PFSK-1 (cell line): Measurements from ENCODE around the gene ZSWIM6.

Experiments used
- FOXP2 ChIP-seq: optimal IDR thresholded peaks from 2 replicates; pipeline ENCODE3; 2011; ENCODE audit warnings: borderline replicate concordance, control low read depth, inconsistent platforms; ENCODE audit not compliant: insufficient read depth; ENCODE audit errors: extremely low read length, extremely low read depth
- POLR2AphosphoS5 ChIP-seq: IDR thresholded peaks from 2 replicates; pipeline ENCODE4 v1.6.1; 2012; ENCODE audit warnings: low read depth, mild to moderate bottlenecking, control low read depth, low read length, moderate library complexity
- SIN3A ChIP-seq: IDR thresholded peaks from 2 replicates; pipeline ENCODE4 v1.6.1; 2012; ENCODE audit warnings: mild to moderate bottlenecking, low read length, moderate library complexity, borderline replicate concordance; ENCODE audit not compliant: insufficient read depth
- TAF1 ChIP-seq: IDR thresholded peaks from 2 replicates; pipeline ENCODE4 v1.6.1; 2012; ENCODE audit warnings: low read length, control low read depth, borderline replicate concordance; ENCODE audit not compliant: insufficient read depth
- TF ChIP-seq, protein P1 (sequence below), 2 experiments: IDR thresholded peaks; 2 replicates each; pipeline versions ENCODE4 v1.6.1 to v1.8.0; 2011 to 2012; ENCODE audit warnings: low read depth in 2 of 2, low read length in 2 of 2, control low read depth in 1 of 2, inconsistent platforms in 1 of 2, mild to moderate bottlenecking in 1 of 2, moderate library complexity in 1 of 2; ENCODE audit not compliant: insufficient read depth in 1 of 2

Gene ZSWIM6

DNA sequence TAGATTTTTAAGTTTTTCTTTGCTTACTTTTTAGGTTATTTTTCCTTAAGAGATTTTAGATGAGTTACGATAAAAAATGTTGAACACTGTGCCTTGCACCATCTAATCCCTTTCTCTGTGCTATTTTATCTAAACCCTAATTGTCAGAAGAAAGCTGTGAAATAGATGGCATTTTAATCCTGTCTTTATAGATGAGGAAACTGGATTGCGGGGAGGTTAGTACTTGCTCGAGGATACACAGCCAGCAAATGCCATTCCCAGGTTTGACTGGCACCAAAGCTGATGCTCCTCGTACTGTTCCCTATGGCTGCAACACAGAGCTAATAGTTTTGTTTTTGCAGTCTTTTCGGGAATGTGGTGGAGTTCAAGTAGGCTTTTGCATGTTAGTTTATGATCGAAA lies 82.7 kb downstream of the ZSWIM6 start:
- TF ChIP-seq FOXP2, result no peak
- TF ChIP-seq, protein P1, sequence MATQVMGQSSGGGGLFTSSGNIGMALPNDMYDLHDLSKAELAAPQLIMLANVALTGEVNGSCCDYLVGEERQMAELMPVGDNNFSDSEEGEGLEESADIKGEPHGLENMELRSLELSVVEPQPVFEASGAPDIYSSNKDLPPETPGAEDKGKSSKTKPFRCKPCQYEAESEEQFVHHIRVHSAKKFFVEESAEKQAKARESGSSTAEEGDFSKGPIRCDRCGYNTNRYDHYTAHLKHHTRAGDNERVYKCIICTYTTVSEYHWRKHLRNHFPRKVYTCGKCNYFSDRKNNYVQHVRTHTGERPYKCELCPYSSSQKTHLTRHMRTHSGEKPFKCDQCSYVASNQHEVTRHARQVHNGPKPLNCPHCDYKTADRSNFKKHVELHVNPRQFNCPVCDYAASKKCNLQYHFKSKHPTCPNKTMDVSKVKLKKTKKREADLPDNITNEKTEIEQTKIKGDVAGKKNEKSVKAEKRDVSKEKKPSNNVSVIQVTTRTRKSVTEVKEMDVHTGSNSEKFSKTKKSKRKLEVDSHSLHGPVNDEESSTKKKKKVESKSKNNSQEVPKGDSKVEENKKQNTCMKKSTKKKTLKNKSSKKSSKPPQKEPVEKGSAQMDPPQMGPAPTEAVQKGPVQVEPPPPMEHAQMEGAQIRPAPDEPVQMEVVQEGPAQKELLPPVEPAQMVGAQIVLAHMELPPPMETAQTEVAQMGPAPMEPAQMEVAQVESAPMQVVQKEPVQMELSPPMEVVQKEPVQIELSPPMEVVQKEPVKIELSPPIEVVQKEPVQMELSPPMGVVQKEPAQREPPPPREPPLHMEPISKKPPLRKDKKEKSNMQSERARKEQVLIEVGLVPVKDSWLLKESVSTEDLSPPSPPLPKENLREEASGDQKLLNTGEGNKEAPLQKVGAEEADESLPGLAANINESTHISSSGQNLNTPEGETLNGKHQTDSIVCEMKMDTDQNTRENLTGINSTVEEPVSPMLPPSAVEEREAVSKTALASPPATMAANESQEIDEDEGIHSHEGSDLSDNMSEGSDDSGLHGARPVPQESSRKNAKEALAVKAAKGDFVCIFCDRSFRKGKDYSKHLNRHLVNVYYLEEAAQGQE (IDR thresholded peaks at IDR 0.05; ENCODE audit: insufficient read depth in 1 of 2, low read depth in 2 of 2, low read length in 2 of 2), result no peak
- no peak for TF ChIP-seq TAF1
- TF ChIP-seq SIN3A, result no peak
- TF ChIP-seq POLR2AphosphoS5, result no peak

DNA sequence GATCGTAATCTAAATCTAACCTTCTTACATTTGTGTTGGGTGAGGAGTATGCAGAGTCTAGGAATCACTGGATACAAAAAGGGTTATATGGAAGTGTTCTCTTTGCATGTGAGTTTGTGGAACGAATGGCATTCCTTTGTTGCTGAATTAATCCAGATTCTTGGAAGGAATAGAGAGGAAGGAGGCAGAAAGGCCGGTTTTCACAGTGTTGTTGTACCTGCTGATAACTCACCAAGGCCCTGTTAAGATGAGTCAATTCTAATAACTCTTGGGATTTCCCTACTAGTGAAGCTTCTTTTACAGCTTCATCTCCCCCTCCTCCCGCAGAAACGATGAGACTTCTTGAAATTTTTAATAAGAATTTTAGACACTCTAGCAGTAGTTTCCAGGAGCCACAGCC lies 84.0 kb downstream of the ZSWIM6 start:
- TF ChIP-seq TAF1, result no peak
- no peak for TF ChIP-seq POLR2AphosphoS5
- no peak for TF ChIP-seq FOXP2
- TF ChIP-seq SIN3A, result no peak

DNA sequence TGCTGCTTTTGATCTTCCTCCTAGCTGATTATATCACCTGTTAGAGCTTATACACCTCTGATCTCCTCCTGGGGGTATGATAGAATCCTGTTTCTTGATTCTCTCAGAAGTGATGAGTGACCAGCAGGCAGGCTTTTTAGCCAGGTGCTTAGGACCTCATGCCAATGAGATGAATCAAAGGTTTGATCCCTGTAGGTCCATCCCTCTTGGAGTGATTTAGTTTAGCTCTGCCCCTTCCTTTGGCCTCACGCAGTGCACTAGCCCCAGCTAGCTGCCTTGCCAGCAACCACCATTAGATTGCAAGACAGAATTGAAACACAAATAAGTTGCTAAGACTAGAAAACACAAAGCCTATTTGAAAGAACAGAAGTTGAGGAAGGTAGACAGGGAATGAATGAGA lies 84.4 kb downstream of the ZSWIM6 start:
- TF ChIP-seq, protein P1 (IDR thresholded peaks at IDR 0.05; ENCODE audit: insufficient read depth in 1 of 2, low read depth in 2 of 2, low read length in 2 of 2), result no peak
- TF ChIP-seq POLR2AphosphoS5 (no peak), TAF1 (no peak), SIN3A (no peak), FOXP2 (no peak)

DNA sequence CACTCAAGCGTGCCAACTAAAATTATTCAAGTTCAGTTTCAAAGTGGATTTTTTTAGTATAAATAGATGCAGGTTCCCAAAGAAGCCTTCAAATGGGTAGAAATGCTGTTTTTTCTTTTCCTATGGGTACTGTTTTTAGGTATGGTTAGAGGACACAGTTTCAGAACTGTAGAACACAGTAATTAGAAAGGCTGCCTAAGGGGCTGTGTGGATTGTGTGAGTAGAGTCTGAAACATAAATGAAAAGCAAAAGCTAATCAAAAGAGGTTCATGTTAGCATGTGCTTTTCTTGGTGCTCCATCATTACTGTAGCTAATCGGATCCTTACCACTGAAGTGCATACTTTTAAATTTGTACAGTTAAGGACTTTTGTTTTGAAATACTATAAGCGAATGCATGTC lies 85.3 kb downstream of the ZSWIM6 start:
- TF ChIP-seq POLR2AphosphoS5, result no peak
- no peak for TF ChIP-seq FOXP2
- TF ChIP-seq, protein P1 (IDR thresholded peaks at IDR 0.05; ENCODE audit: insufficient read depth in 1 of 2, low read depth in 2 of 2, low read length in 2 of 2), result no peak
- no peak for TF ChIP-seq TAF1
- TF ChIP-seq SIN3A, result no peak

DNA sequence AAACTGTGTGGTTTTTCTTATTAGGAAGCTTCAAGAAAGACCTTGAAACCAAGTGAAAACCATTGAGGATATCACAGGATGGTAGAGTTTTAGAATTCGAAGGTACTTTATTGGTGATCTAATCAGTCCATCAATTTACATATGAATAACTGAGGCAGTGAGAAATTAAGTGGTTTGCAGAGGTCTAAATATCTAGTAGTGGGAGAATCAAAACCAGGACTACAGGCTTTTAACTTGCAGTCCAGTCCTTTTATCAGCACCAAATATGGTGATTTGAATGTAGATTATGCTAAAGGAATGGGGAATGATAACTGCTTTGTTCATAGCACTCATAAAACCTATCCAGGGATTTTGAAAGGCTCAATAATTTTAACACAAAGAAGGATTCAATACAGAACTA lies 85.8 kb downstream of the ZSWIM6 start:
- TF ChIP-seq TAF1, result no peak
- TF ChIP-seq, protein P1 (IDR thresholded peaks at IDR 0.05; ENCODE audit: insufficient read depth in 1 of 2, low read depth in 2 of 2, low read length in 2 of 2), result no peak
- TF ChIP-seq FOXP2, result no peak
- TF ChIP-seq POLR2AphosphoS5, result no peak
- TF ChIP-seq SIN3A, result no peak
